ENCODE data around the gene WDR82. TPM values are rescaled to one million over a fixed set of nuclear protein-coding genes. Genes with fewer than 3 reads are reported as not detected.

WDR82 gene
- total RNA-seq, 1 experiment from 2014 or later, result 44.5 TPM

GRCh38 chr3:52283306-52283705 lies 4.9 kb upstream of the WDR82 start:
- H3K9me3 ChIP-seq (ENCODE audit: insufficient read depth, low read depth), result no peaks in the 10 kb centered on the region
- H3K9me2 ChIP-seq (ENCODE audit: insufficient read depth), result no peaks in the 10 kb centered on the region
- ChIA-PET CTCF (interaction anchor here (1.0 kb wide), 1 partner anchor 37 kb away, joined by 3 read pairs; the partner anchor contains the start of gene PPM1M), POLR2A (ENCODE audit: unreplicated experiment) (interaction anchor here (0.6 kb wide), 1 partner anchor 123 kb away, joined by 6 read pairs; no protein-coding TSS in a partner anchor)
- H2AFZ ChIP-seq, result no peak overlapping the region
- H3K4me2 ChIP-seq, result no peak overlapping the region
- intact Hi-C loops (cut with micrococcal nuclease; ENCODE audit: unreplicated experiment), result no loop called here
- BruUV-seq (replicated peaks), result no TSS peak
- no peaks in the 10 kb centered on the region for H3K27me3 ChIP-seq (ENCODE audit: insufficient read depth, low read depth)
- H3K27ac ChIP-seq, result no peak overlapping the region
- peaks cover 12% of the 10 kb centered on the region; the same call in 1 of the 2 replicates for H3F3A ChIP-seq (ENCODE audit: insufficient read depth, low read depth)
- no peak overlapping the region for H3K4me3 ChIP-seq
- no peaks in the 10 kb centered on the region for H3K36me3 ChIP-seq (ENCODE audit: low read depth)
- H4K20me1 ChIP-seq (ENCODE audit: insufficient read depth), result no peaks in the 10 kb centered on the region
- TF ChIP-seq, protein P1, sequence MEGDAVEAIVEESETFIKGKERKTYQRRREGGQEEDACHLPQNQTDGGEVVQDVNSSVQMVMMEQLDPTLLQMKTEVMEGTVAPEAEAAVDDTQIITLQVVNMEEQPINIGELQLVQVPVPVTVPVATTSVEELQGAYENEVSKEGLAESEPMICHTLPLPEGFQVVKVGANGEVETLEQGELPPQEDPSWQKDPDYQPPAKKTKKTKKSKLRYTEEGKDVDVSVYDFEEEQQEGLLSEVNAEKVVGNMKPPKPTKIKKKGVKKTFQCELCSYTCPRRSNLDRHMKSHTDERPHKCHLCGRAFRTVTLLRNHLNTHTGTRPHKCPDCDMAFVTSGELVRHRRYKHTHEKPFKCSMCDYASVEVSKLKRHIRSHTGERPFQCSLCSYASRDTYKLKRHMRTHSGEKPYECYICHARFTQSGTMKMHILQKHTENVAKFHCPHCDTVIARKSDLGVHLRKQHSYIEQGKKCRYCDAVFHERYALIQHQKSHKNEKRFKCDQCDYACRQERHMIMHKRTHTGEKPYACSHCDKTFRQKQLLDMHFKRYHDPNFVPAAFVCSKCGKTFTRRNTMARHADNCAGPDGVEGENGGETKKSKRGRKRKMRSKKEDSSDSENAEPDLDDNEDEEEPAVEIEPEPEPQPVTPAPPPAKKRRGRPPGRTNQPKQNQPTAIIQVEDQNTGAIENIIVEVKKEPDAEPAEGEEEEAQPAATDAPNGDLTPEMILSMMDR (conservative IDR thresholded peaks at IDR 0.05), result no peak
- no peak for TF ChIP-seq EZH2 (IDR thresholded peaks at IDR 0.05; ENCODE audit: low read depth)
- 0 out of 2 replicates have a peak, but pooled peaks cover 4% of the 10 kb centered on the region for H3K4me1 ChIP-seq (replicated peaks; ENCODE audit: insufficient read depth)
- H3K79me2 ChIP-seq (ENCODE audit: low read depth), result 0 out of 2 replicates have a peak, but pooled peaks cover under 1% of the 10 kb centered on the region
- DNase-seq, result no peak

DNA sequence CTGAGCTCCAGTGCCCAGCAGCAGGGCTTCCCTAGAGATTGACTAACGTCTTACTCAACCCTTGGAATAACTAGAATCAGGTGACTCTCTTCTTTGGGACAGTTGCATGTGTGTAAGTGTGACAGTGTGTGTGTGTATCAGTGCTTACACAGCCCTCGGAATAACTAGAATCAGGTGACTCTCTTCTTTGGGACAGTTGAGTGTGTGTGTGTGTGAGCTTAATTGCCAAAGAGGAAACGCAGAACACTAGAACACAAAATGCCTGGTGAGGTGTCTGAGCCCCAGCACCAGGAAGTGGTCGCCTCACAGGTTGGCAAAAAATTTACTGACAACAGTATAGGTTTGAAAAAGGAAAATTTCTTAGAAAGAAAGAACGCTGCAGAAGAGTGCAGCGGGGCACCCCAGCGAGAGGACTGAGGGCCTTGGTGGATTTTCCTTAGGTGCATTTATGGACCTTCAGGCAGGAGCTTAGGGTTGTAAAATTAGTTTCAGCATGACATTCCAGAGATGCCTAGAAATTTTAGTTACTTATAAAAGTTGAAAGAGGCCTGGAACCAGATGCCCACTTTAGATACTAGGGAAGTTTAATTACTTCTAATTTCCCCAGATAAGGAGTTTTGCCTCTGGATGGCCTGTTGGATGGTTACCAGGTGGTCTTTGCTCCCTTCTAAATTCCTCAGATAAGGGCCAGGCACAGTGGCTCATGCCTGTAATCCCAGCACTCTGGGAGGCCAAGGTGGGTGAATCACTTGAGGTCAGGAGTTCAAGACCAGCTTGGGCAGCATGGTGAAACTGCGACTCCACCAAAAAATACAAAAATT lies 3.7 kb upstream of the WDR82 start:
- Histone ChIP-seq H2AFZ (no peak overlapping the region), H3K4me3 (no peak overlapping the region), H3K27me3 (ENCODE audit: insufficient read depth, low read depth) (no peaks in the 10 kb centered on the region), H3F3A (ENCODE audit: insufficient read depth, low read depth) (peaks cover 12% of the 10 kb centered on the region; the same call in 1 of the 2 replicates), H3K9me3 (ENCODE audit: insufficient read depth, low read depth) (no peaks in the 10 kb centered on the region), H3K4me1 (replicated peaks; ENCODE audit: insufficient read depth) (0 out of 2 replicates have a peak, but pooled peaks cover 4% of the 10 kb centered on the region), H3K4me2 (no peak overlapping the region), H3K36me3 (ENCODE audit: low read depth) (no peaks in the 10 kb centered on the region), H3K79me2 (ENCODE audit: low read depth) (peaks cover 10% of the 10 kb centered on the region), H3K9me2 (ENCODE audit: insufficient read depth) (no peaks in the 10 kb centered on the region), H3K27ac (no peak overlapping the region), H4K20me1 (ENCODE audit: insufficient read depth) (peaks cover 3% of the 10 kb centered on the region; the same call in 1 of the 2 replicates)
- no peak for TF ChIP-seq EZH2 (IDR thresholded peaks at IDR 0.05; ENCODE audit: low read depth)
- TF ChIP-seq, protein P1 (conservative IDR thresholded peaks at IDR 0.05), result no peak
- ChIA-PET POLR2A (ENCODE audit: unreplicated experiment) (no interaction called here), CTCF (no interaction called here)
- no peak for DNase-seq
- intact Hi-C loops (cut with micrococcal nuclease; ENCODE audit: unreplicated experiment), result no loop called here
- no TSS peak for BruUV-seq (replicated peaks)

DNA sequence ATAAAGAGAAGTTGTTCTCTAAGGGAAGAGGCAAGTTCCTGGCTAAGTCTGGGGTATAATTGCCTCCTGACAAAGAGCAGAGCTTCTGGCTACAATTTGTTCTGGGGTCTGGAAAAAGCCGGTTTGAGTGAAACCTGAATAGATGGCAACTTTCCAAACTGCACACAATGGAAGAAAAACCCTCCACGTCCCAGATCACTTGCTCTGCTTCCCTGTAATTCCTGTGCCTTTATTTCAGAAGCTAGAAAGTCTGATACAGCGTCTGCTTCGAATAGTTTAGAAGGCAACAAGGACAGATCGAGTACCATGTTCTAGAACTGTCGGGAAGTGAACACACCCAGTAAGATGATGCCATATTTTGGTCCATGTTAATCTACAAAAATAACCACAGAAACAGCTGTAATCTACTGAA lies 1.6 kb upstream of the WDR82 start:
- H3K4me3 ChIP-seq, result no peak overlapping the region
- peaks cover 22% of the 10 kb centered on the region for H4K20me1 ChIP-seq (ENCODE audit: insufficient read depth)
- BruUV-seq (replicated peaks), result no TSS peak
- no peaks in the 10 kb centered on the region for H3K9me2 ChIP-seq (ENCODE audit: insufficient read depth)
- no peaks in the 10 kb centered on the region for H3K9me3 ChIP-seq (ENCODE audit: insufficient read depth, low read depth)
- TF ChIP-seq EZH2 (IDR thresholded peaks at IDR 0.05; ENCODE audit: low read depth), result no peak
- TF ChIP-seq, protein P1 (conservative IDR thresholded peaks at IDR 0.05), result no peak
- CTCF ChIA-PET, result interaction anchor here (0.7 to 1.7 kb wide), 2 partner anchors 12 to 59 kb away, joined by 3 to 7 read pairs; no protein-coding TSS in a partner anchor
- H2AFZ ChIP-seq, result no peak overlapping the region
- H3K27me3 ChIP-seq (ENCODE audit: insufficient read depth, low read depth), result no peaks in the 10 kb centered on the region
- DNase-seq, result no peak
- intact Hi-C loops (cut with micrococcal nuclease; ENCODE audit: unreplicated experiment), result no loop called here
- H3F3A ChIP-seq (ENCODE audit: insufficient read depth, low read depth), result peaks cover 12% of the 10 kb centered on the region; the same call in 1 of the 2 replicates
- no peak overlapping the region for H3K27ac ChIP-seq
- H3K4me1 ChIP-seq (replicated peaks; ENCODE audit: insufficient read depth), result peaks cover 22% of the 10 kb centered on the region
- H3K4me2 ChIP-seq, result 0 out of 2 replicates have a peak overlapping the region, but pooled peaks have one; percentile 64
- POLR2A ChIA-PET (ENCODE audit: unreplicated experiment), result interaction anchor here (0.6 to 0.8 kb wide), 2 partner anchors 306 to 610 kb away, joined by 3 to 9 read pairs; partner anchors contain the start of gene ABHD14B
- no peaks in the 10 kb centered on the region for H3K36me3 ChIP-seq (ENCODE audit: low read depth)
- H3K79me2 ChIP-seq (ENCODE audit: low read depth), result peaks cover 31% of the 10 kb centered on the region
